Muscle layer of duodenum (tissue), 2 donors: Measurements from ENCODE around the gene MVK.

Experiments used
- H3K27ac ChIP-seq: one replicate; pipeline ENCODE4 v1.7.0; 2013; ENCODE audit warnings: mild to moderate bottlenecking, low read length
- H3K27me3 ChIP-seq: one replicate; pipeline ENCODE4 v1.7.0; 2013; ENCODE audit warnings: low read depth, mild to moderate bottlenecking, control low read depth, low read length
- H3K36me3 ChIP-seq, 2 donors: one replicate each; pipeline ENCODE4 v1.7.0; 2013; ENCODE audit warnings: low read length in 2 of 2, control low read depth in 1 of 2, mild to moderate bottlenecking in 1 of 2; ENCODE audit not compliant: insufficient read depth in 2 of 2, control insufficient read depth in 1 of 2
- H3K4me1 ChIP-seq, 2 donors: one replicate each; pipeline ENCODE4 v1.7.0; 2013; ENCODE audit warnings: low read length in 2 of 2, mild to moderate bottlenecking in 2 of 2, control low read depth in 1 of 2, moderate library complexity in 1 of 2; ENCODE audit not compliant: insufficient read depth in 2 of 2, control insufficient read depth in 1 of 2
- H3K4me3 ChIP-seq, 2 donors: one replicate each; pipeline ENCODE4 v1.7.0; 2013; ENCODE audit warnings: low read length in 2 of 2, low read depth in 1 of 2, mild to moderate bottlenecking in 1 of 2
- H3K9me3 ChIP-seq, 2 donors: one replicate each; pipeline ENCODE4 v1.7.0; 2013; ENCODE audit warnings: low read length in 2 of 2, control low read depth in 1 of 2, mild to moderate bottlenecking in 1 of 2; ENCODE audit not compliant: control insufficient read depth in 1 of 2
- donor health status: healthy.

Gene MVK

DNA sequence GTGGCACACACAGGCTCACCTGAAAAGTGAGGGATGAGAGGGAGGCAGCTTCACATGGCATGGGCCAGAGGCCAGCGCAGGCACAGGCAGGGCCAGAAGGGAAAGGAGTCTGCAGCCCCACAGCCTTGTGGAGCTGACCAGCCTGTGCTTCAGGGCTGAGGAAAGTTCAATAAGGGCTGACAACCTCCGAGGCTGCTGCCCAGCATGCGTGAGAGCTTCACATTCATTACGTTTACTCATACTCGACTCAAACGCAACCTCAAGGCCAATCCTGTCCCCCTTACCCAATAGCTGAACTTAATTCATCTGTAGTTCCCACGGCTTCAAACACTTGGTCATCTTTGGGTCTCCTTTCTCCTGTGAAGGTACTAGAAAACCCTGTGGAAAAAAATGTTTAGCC is 5.1 kb upstream of the MVK start:
- Histone ChIP-seq H3K9me3 (no peaks in the 10 kb centered on the region), H3K27me3 (no peaks in the 10 kb centered on the region), H3K4me3 (no peak overlapping the region), H3K36me3 (peaks cover 11 to 45% of the 10 kb centered on the region in 2 donors), H3K4me1 (peaks cover 0 to 6% of the 10 kb centered on the region in 2 donors), H3K27ac (no peak overlapping the region)

DNA sequence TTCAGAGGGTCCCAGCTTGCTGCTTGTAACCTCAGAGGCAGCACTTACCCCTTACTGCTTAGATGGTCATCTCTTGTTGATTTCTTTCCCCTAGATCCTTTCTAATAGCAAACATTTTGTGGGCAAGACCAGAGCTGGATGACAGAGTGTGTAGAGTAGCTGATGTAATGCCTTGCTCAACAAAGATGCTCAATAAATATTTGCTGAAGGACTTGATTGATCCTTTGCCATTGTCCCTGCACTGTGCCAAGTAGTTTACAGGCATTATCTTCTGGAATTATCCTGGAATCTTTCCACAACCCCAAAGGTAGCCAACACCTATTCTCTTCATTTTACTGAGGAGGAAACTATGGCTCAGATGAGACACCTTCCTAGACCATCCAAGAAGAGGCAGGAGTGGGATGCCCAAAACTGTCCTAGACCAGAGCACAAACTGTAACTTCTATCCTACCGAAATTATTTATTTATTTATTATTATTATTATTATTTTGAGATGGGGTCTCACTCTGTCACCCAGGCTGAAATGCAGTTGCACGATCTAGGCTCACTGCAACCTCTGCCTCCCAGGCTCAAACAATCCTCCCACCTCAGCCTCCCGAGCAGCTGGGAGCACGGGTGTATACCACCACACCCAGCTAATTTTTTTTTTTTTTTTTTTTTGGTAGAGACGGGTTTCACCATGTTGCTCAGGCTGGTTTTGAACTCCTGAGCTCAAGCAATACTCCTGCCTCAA is 1.7 kb upstream of the MVK start:
- Histone ChIP-seq H3K4me3 (no peak overlapping the region), H3K9me3 (no peaks in the 10 kb centered on the region), H3K36me3 (peaks cover under 1 to 24% of the 10 kb centered on the region in 2 donors), H3K27ac (no peak overlapping the region), H3K4me1 (peaks cover 6 to 11% of the 10 kb centered on the region in 2 donors), H3K27me3 (no peaks in the 10 kb centered on the region)

DNA sequence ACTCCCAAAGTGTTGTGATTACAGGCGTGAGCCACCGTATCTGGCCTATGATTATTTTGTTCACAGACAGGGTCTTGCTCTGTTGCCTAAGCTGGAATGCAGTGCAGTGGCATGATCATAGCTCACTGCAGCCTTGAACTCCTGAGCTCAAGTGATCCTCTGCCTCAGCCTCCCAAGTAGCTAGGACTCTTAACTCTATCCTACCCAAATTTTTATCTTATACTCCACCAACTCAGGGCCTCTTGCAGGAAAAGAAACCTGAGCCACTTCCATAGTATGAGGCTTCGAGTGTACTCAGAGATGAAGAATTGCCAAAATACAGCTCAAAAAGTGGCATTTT is 1.1 kb upstream of the MVK start:
- H3K27me3 ChIP-seq = no peaks in the 10 kb centered on the region
- peaks cover 6 to 11% of the 10 kb centered on the region in 2 donors for H3K4me1 ChIP-seq
- H3K9me3 ChIP-seq = no peaks in the 10 kb centered on the region
- H3K27ac ChIP-seq = peak overlapping the region; percentile 49
- H3K36me3 ChIP-seq = peaks cover 6 to 24% of the 10 kb centered on the region in 2 donors
- peak overlapping the region; percentile 64 to 86 for H3K4me3 ChIP-seq

DNA sequence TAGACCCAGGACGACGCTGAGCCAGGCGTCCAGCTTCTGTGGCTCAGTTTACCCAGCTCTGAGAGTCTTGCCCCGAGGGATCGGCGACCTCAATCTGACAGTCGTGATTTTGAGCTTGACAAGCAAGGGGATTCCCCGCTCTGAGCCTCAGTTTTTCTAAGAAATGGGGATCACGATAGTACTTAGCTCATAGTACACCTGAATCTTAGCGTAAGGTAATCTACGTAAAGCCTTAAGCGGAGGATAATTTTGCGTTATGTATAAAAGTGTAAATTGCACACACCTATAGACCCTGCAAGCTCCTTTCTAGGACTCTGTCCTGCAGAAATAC is 285 bp downstream of the MVK start:
- no peaks in the 10 kb centered on the region for H3K27me3 ChIP-seq
- peaks cover 19 to 26% of the 10 kb centered on the region in 2 donors for H3K36me3 ChIP-seq

DNA sequence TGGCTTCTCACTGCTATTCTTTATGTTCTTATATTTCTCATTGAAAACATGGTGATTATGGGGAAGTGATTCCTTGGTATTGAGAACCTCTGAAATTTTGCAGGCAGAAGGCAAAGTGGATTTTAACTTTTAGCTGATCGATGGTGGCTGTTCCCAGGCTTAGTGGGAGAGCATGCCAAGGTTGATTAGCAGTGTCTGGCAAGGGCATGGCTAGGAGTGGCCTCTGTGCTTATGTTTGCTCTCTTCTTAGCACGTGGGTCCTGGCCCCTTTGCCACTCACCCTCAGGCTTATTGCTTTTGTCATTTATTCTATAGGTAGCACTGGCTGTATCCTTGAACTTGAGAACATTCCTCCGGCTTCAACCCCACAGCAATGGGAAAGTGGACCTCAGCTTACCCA is 2.1 kb downstream of the MVK start:
- Histone ChIP-seq H3K27me3 (no peaks in the 10 kb centered on the region), H3K27ac (no peak overlapping the region), H3K9me3 (no peaks in the 10 kb centered on the region), H3K36me3 (peaks cover 32 to 38% of the 10 kb centered on the region in 2 donors), H3K4me1 (peaks cover 6 to 11% of the 10 kb centered on the region in 2 donors), H3K4me3 (no peak overlapping the region)

More for the DNA sequence above, 285 bp downstream of the MVK start:
- Histone ChIP-seq H3K9me3 (no peaks in the 10 kb centered on the region), H3K4me3 (peak overlapping the region; percentile 86 to 91), H3K27ac (peak overlapping the region; percentile 12), H3K4me1 (peaks cover 6 to 11% of the 10 kb centered on the region in 2 donors)

DNA sequence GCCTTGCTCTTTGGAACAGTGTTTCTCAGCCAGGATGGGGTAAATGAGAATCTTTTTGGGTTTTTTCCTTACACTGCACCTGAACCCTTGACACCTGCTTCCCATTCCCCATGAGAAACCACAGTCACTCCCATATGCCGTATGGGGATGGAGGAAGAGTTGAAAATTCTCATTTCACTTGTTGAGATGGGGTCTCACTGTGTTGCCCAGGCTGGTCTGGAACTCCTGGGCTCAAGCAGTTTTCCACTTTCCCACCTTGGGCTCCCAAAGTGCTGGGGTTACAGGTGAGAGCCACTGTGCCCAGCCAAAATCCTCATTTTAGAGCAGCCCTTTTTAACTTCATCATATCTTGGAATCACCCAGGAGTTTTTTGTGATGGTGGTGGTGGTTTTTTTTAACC is 3.7 kb downstream of the MVK start:
- Histone ChIP-seq H3K4me3 (no peak overlapping the region), H3K36me3 (peaks cover 32 to 54% of the 10 kb centered on the region in 2 donors), H3K27me3 (no peaks in the 10 kb centered on the region), H3K27ac (no peak overlapping the region), H3K9me3 (no peaks in the 10 kb centered on the region), H3K4me1 (peaks cover 6 to 11% of the 10 kb centered on the region in 2 donors)

DNA sequence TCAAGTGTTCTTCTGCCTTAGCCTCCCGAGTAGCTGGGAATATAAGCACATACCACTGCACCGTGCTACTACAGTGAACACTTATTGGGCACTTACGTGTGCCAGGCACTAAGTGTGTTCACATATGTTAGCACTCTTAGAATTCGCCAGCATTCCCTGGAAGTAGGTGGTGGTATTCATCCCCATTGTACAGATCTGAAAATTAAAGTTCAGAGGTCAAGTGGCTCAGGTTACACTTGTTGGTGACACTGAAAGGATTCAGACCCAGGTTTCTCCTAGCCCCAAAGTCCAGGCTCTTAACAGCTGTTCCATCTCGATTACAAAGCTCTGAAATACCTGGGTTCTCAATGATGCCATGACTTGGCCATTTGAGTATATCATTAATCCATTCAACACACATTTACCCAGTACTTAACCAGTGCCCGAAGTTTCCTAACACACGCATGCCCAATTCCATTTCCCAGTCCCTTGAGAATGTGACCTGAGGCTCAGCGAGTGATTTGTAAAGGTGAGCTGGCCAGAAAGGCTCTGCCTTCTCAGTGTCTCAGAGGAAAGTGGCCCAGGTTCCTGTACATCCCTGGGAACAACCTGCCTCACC is 4.8 kb downstream of the MVK start:
- Histone ChIP-seq H3K36me3 (peaks cover 32 to 58% of the 10 kb centered on the region in 2 donors), H3K9me3 (no peaks in the 10 kb centered on the region), H3K27me3 (no peaks in the 10 kb centered on the region), H3K4me3 (no peak overlapping the region), H3K27ac (no peak overlapping the region), H3K4me1 (peaks cover 0 to 11% of the 10 kb centered on the region in 2 donors)

DNA sequence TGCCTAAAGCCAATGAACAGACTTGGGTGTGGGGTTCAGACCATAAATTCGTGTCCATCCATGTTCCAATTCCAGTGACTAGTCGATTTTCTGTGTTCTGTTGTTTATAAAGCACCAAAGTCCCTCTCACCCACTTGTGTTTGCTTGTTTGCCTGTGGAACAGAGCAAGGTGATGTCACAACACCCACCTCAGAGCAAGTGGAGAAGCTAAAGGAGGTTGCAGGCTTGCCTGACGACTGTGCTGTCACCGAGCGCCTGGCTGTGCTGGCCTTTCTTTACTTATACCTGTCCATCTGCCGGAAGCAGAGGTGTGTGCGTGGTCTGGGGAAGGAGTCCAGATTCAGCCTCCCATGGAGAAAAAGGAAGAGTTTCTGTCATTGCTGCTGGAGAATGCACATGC is 6.0 kb downstream of the MVK start:
- no peaks in the 10 kb centered on the region for H3K9me3 ChIP-seq
- H3K4me1 ChIP-seq = peaks cover 0 to 4% of the 10 kb centered on the region in 2 donors
- no peaks in the 10 kb centered on the region for H3K27me3 ChIP-seq
- no peak overlapping the region for H3K4me3 ChIP-seq
- H3K36me3 ChIP-seq = peaks cover 39 to 66% of the 10 kb centered on the region in 2 donors
- no peak overlapping the region for H3K27ac ChIP-seq

DNA sequence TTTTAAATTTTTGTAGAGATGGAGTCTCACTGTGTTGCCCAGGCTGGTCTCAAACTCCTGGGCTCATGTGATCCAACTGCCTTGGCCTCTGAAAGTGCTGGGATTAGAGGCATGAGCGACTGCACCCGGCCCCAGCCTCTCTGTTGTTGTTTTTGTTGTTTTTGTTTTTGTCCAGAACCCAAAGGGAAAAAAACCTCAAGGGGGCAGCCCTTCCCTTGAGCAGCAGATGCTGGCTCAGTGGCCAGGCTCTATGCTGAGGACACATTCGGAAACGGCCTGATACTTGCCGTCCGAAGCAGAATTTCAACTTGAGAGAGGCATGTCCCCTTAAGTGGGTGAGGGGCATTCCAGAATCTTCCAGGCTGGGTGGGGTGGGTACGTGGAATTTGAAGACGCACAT is 6.7 kb downstream of the MVK start:
- Histone ChIP-seq H3K27ac (no peak overlapping the region), H3K36me3 (peaks cover 39 to 66% of the 10 kb centered on the region in 2 donors), H3K4me3 (no peak overlapping the region), H3K9me3 (no peaks in the 10 kb centered on the region), H3K4me1 (no peaks in the 10 kb centered on the region), H3K27me3 (no peaks in the 10 kb centered on the region)

DNA sequence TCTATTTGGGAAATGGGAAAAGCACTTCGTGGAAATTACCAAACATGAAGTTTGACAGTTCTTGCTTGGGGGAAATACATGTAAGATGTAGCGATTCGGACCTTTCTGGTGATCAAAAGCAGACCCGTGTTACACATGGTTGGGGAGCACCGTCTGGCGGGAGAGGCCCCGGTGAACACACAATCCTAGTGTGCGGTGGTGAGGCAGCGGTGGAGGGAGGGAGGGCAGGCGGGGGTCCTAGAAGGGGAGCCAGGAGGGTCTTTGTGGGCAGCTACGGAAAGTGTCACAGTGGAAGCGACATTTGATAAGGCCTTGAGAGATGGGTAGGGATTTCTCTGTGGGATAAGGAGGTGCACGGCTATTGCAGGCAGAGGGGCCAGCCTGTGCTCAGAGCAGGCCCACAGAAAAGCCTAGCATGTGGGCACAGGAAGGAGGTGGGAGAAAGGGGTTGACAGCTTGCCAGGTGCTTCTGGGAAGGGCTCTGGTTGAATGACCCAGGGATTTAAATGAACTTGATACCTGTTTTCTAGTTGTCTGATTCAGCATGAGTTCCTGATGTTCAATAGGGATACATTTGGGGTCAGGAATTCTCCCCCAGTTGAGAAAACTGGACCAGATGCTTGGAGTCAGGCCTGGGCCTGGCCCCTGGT is 7.2 kb downstream of the MVK start:
- Histone ChIP-seq H3K4me3 (no peak overlapping the region), H3K36me3 (peaks cover 39 to 66% of the 10 kb centered on the region in 2 donors), H3K9me3 (no peaks in the 10 kb centered on the region), H3K27me3 (no peaks in the 10 kb centered on the region), H3K27ac (no peak overlapping the region), H3K4me1 (no peaks in the 10 kb centered on the region)

DNA sequence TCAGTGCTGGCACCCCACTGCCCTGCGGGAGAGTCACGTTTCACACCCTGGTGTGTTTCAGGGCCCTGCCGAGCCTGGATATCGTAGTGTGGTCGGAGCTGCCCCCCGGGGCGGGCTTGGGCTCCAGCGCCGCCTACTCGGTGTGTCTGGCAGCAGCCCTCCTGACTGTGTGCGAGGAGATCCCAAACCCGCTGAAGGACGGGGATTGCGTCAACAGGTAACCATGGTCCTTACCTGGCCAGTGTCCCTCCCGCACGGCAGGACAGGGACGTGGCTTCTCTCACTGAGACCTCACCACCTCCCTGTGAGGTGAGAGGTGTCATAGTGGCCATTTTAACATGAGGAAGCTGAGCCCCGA is 7.7 kb downstream of the MVK start:
- Histone ChIP-seq H3K27ac (no peak overlapping the region), H3K36me3 (peaks cover 39 to 68% of the 10 kb centered on the region in 2 donors), H3K4me1 (no peaks in the 10 kb centered on the region), H3K4me3 (no peak overlapping the region), H3K9me3 (no peaks in the 10 kb centered on the region), H3K27me3 (no peaks in the 10 kb centered on the region)
